Body of pancreas (tissue), 4 donors: ENCODE measurements around the gene CARNS1. TPM values are rescaled to one million over a fixed set of nuclear protein-coding genes. Genes with fewer than 3 reads are reported as not detected.

ENCODE experiments used
- ATAC-seq: fragments of 150-250 bp; one replicate; pipeline ENCODE4 v1.9.1; 2016
- DNase-seq, 4 donors: peaks; one replicate each; pipeline ENCODE4 v3.0.0-alpha.2; 2019
- H3K27ac ChIP-seq, 4 donors: fragments of 200-600 bp; sonication (generic); 1 replicate in 3 of 4; 2 replicates in 1 of 4; pipeline versions ENCODE4 v1.5.1 to v1.6.1; 2016 to 2019; ENCODE audit warnings: mild to moderate bottlenecking in 1 of 4, mixed read lengths in 1 of 4, moderate library complexity in 1 of 4
- H3K27me3 ChIP-seq, 2 donors: fragments of 200-600 bp; sonication (generic); one replicate each; pipeline ENCODE4 v1.6.0; 2016; ENCODE audit warnings: mild to moderate bottlenecking in 1 of 2
- H3K36me3 ChIP-seq, 2 donors: fragments of 200-600 bp; sonication (generic); replicated peaks in 1 of 2; 2 replicates each; pipeline ENCODE4 v1.5.1; 2016; ENCODE audit warnings: low read depth in 2 of 2; ENCODE audit not compliant: insufficient read depth in 1 of 2
- H3K4me1 ChIP-seq: fragments of 200-600 bp; sonication (generic); one replicate; pipeline ENCODE4 v1.6.0; 2016
- H3K4me3 ChIP-seq, 2 donors: fragments of 200-600 bp; sonication (generic); 1 replicate in 1 of 2; 2 replicates in 1 of 2; pipeline ENCODE4 v1.5.1; 2016 to 2019
- H3K9me3 ChIP-seq, 3 donors: fragments of 200-600 bp; sonication (generic); 1 replicate in 2 of 3; 2 replicates in 1 of 3; pipeline ENCODE4 v1.5.1; 2016
- POLR2A ChIP-seq, 3 donors: fragments of 450-650 bp; IDR thresholded peaks; one replicate each; pipeline ENCODE4 v1.6.1; 2016; ENCODE audit warnings: antibody characterized with exemption in 3 of 3, mild to moderate bottlenecking in 2 of 3
- WGBS, 2 donors: methylation state at CpG; one replicate each; pipeline ENCODE4 v1.1.5; 2017; 5-methylcytosine and 5-hydroxymethylcytosine counted together
- intact Hi-C: fragments of 100-400 bp; cut with DNase I; formaldehyde crosslinking; loops from one replicate; pipeline ENCODE4 v1.15.1; 2023
- total RNA-seq, 2 donors: library from RNA; depleted of rRNA; stranded (reverse); fragments of >200 nt; gene quantifications; one replicate each; pipeline ENCODE4 v1.1.0, GENCODE V29; 2016
- TF ChIP-seq, protein P1 (sequence below), 7 experiments: fragments of 450-650 bp in 4 of 7; fragments of 200-600 bp in 3 of 7; sonication (generic) in 3 of 7; IDR thresholded peaks; one replicate each; pipeline ENCODE4 v1.5.1; 2016 to 2019; ENCODE audit warnings: antibody characterized with exemption in 7 of 7

Gene CARNS1
- total RNA-seq, 2 donors from 2014 or later: 2.1 to 2.6 TPM

GRCh38 chr11:67434395-67434881 lies 19.0 kb downstream of the CARNS1 start:
- ATAC-seq: no peak
- Histone ChIP-seq H3K4me1 (peaks cover 9% of the 10 kb centered on the region), H3K4me3 (no peak overlapping the region), H3K27me3 (no peaks in the 10 kb centered on the region), H3K36me3 (peaks cover 0 to 4% of the 10 kb centered on the region in 2 donors), H3K9me3 (no peaks in the 10 kb centered on the region), H3K27ac (no peak overlapping the region)
- DNase-seq: no peak
- WGBS, 2 donors: 74 to 92% methylated on average over 6 to 20 of the region's 23 CpGs
- intact Hi-C loops: no loop called here
- TF ChIP-seq POLR2A (IDR thresholded peaks at IDR 0.05): no peak
- TF ChIP-seq, protein P1, sequence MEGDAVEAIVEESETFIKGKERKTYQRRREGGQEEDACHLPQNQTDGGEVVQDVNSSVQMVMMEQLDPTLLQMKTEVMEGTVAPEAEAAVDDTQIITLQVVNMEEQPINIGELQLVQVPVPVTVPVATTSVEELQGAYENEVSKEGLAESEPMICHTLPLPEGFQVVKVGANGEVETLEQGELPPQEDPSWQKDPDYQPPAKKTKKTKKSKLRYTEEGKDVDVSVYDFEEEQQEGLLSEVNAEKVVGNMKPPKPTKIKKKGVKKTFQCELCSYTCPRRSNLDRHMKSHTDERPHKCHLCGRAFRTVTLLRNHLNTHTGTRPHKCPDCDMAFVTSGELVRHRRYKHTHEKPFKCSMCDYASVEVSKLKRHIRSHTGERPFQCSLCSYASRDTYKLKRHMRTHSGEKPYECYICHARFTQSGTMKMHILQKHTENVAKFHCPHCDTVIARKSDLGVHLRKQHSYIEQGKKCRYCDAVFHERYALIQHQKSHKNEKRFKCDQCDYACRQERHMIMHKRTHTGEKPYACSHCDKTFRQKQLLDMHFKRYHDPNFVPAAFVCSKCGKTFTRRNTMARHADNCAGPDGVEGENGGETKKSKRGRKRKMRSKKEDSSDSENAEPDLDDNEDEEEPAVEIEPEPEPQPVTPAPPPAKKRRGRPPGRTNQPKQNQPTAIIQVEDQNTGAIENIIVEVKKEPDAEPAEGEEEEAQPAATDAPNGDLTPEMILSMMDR (IDR thresholded peaks at IDR 0.05): no peak

GRCh38 chr11:67435031-67435726 lies 19.7 kb downstream of the CARNS1 start:
- Histone ChIP-seq H3K4me1 (peaks cover 2% of the 10 kb centered on the region), H3K36me3 (peaks cover 0 to 4% of the 10 kb centered on the region in 2 donors), H3K9me3 (no peaks in the 10 kb centered on the region), H3K27me3 (no peaks in the 10 kb centered on the region), H3K4me3 (no peak overlapping the region), H3K27ac (no peak overlapping the region)
- intact Hi-C loops: no loop called here
- no peak for ATAC-seq
- no peak for DNase-seq
- TF ChIP-seq, protein P1 (IDR thresholded peaks at IDR 0.05): no peak
- no peak for TF ChIP-seq POLR2A (IDR thresholded peaks at IDR 0.05)
- WGBS, 2 donors: 83 to 84% methylated on average over 15 to 26 of the region's 26 CpGs

- no peak overlapping the region for H3K4me3 ChIP-seq
- DNase-seq (no peak), ATAC-seq (no peak)
- TF ChIP-seq, protein P1 (IDR thresholded peaks at IDR 0.05): no peak
- no peak for TF ChIP-seq POLR2A (IDR thresholded peaks at IDR 0.05)
- no peaks in the 10 kb centered on the region for H3K9me3 ChIP-seq
- no peaks in the 10 kb centered on the region for H3K4me1 ChIP-seq
- no peak overlapping the region for H3K27ac ChIP-seq
- H3K36me3 ChIP-seq: peaks cover 0 to 4% of the 10 kb centered on the region in 2 donors
- WGBS, 2 donors: 91% methylated on average over 21 to 30 of the region's 38 CpGs
- H3K27me3 ChIP-seq: no peaks in the 10 kb centered on the region
- intact Hi-C loops: no loop called here
Observed at GRCh38 chr11:67435727-67436458, 20.4 kb downstream of the CARNS1 start.

DNA sequence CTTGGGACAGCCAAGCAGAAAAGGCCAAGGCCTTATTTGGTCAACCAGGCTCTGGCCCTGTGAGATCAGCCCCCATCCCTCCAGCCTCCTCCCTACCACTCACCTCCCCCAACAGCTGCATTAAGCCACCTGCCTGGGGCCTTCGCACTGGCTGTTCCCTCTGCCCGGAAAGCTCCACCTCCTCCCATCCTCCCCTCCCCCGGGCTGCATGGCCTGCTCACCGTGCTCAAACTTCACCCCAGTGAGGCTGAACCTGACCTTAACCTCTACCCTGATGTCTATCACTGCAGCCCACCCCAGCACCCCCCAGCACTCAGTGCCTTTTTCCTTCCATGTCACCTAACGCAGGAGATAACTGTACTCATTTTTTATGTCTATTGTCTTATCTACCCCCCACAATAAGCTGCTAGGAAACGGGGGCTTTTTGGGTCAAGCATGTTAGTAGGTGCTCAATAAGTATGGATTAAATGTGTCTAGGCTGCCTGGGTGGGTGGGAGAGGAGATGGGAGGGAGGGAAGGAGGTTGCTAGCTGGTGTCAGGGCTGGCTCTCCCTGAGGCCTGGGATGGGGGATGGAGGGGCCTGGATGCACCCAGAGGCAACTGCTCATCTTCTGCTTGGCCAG lies 21.1 kb downstream of the CARNS1 start:
- H3K36me3 ChIP-seq: peaks cover 0 to 4% of the 10 kb centered on the region in 2 donors
- no peaks in the 10 kb centered on the region for H3K4me1 ChIP-seq
- DNase-seq (no peak), ATAC-seq (no peak)
- intact Hi-C loops: no loop called here
- H3K27ac ChIP-seq: no peak overlapping the region
- WGBS, 2 donors: 46 to 69% methylated on average over 6 of the region's 6 CpGs
- no peak for TF ChIP-seq POLR2A (IDR thresholded peaks at IDR 0.05)
- TF ChIP-seq, protein P1 (IDR thresholded peaks at IDR 0.05): no peak
- H3K9me3 ChIP-seq: no peaks in the 10 kb centered on the region
- H3K4me3 ChIP-seq: no peak overlapping the region
- H3K27me3 ChIP-seq: no peaks in the 10 kb centered on the region
